H1 (cell line): ENCODE results near the gene EGR2. TPM values are rescaled to one million over a fixed set of nuclear protein-coding genes. Genes with fewer than 3 reads are reported as not detected.

Experiments used
- GTF2F1 ChIP-seq: IDR thresholded peaks from 2 replicates; pipeline ENCODE4 v1.6.1; 2012; ENCODE audit warnings: low read depth, low read length, improper control_type of control experiment, borderline replicate concordance
- JUN ChIP-seq: IDR thresholded peaks from 2 replicates; pipeline ENCODE4 v1.6.1; 2011; ENCODE audit warnings: low read depth, mild to moderate bottlenecking, improper control_type of control experiment, low read length
- NRF1 ChIP-seq: IDR thresholded peaks from 2 replicates; pipeline ENCODE4 v1.6.1; 2011; ENCODE audit warnings: mild to moderate bottlenecking, low read depth, low read length, improper control_type of control experiment
- YY1 ChIP-seq: IDR thresholded peaks from 2 replicates; pipeline ENCODE4 v1.6.1; 2011; ENCODE audit warnings: low read depth, mild to moderate bottlenecking, low read length
- polyA plus RNA-seq, 7 experiments: library from polyadenylated mRNA; depleted of rRNA in 3 of 7; stranded (reverse) in 5 of 7; unstranded in 2 of 7; fragments of >200 nt in 5 of 7; fragments of 200-250 nt in 2 of 7; gene quantifications; 1 replicate in 5 of 7; 2 replicates in 1 of 7; 4 replicates in 1 of 7; pipeline versions ENCODE4 v1.2.1 to v1.2.3, GENCODE V29; 2011 to 2013; ENCODE audit warnings: missing spikeins in 2 of 7, mixed read lengths in 2 of 7
- total RNA-seq: library from RNA; stranded (reverse); fragmentation: NEBNext Ultra II Directional; extraction: Animal tissue kit (Norgen Biotek cat#: 25700); gene quantifications from 2 replicates; pipeline ENCODE4 v1.2.1, GENCODE V29; 2021
- TF ChIP-seq, protein P1 (sequence below): fragments of 300-600 bp; sonication (generic); IDR thresholded peaks from 2 replicates; pipeline ENCODE4 v1.7.1; 2012; ENCODE audit warnings: low read length, moderate library complexity, mild to moderate bottlenecking, inconsistent platforms; ENCODE audit not compliant: insufficient replicate concordance
- TF ChIP-seq, protein P2 (sequence below), 3 experiments: IDR thresholded peaks; 1 replicate in 2 of 3; 2 replicates in 1 of 3; pipeline versions ENCODE4 v1.5.1 to v1.6.1; 2011; ENCODE audit warnings: low read length in 3 of 3, mild to moderate bottlenecking in 3 of 3, inconsistent platforms in 2 of 3, low read depth in 1 of 3, moderate library complexity in 1 of 3; ENCODE audit not compliant: insufficient read depth in 1 of 3; ENCODE audit errors: control extremely low read depth in 1 of 3

The EGR2 gene
- total and polyA plus RNA-seq, 2 of the 8 experiments (the other 6 are each of a cell fraction or from before 2014, with no cell fraction given): 1.3 to 2.1 TPM

DNA sequence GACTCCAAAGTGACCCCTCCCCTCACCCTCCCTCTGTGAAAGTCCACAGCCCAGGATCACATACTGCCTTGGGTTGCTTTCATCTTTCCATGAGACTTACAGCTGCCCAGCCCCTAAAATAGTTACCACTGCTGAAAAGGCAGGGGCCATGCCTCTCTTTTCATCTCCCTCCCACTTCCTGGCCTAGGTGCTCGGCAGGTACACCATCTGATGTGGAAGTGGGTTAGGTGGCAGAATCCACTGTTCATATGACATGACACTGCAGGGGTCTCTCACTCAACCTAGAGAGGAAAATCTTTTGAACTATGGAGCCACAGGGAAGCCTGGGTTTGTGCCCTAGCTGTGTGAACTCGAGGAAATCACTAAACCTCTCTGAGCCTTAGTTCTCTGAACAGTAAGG, 50.4 kb downstream of the EGR2 start (continued):
- TF ChIP-seq, protein P1, sequence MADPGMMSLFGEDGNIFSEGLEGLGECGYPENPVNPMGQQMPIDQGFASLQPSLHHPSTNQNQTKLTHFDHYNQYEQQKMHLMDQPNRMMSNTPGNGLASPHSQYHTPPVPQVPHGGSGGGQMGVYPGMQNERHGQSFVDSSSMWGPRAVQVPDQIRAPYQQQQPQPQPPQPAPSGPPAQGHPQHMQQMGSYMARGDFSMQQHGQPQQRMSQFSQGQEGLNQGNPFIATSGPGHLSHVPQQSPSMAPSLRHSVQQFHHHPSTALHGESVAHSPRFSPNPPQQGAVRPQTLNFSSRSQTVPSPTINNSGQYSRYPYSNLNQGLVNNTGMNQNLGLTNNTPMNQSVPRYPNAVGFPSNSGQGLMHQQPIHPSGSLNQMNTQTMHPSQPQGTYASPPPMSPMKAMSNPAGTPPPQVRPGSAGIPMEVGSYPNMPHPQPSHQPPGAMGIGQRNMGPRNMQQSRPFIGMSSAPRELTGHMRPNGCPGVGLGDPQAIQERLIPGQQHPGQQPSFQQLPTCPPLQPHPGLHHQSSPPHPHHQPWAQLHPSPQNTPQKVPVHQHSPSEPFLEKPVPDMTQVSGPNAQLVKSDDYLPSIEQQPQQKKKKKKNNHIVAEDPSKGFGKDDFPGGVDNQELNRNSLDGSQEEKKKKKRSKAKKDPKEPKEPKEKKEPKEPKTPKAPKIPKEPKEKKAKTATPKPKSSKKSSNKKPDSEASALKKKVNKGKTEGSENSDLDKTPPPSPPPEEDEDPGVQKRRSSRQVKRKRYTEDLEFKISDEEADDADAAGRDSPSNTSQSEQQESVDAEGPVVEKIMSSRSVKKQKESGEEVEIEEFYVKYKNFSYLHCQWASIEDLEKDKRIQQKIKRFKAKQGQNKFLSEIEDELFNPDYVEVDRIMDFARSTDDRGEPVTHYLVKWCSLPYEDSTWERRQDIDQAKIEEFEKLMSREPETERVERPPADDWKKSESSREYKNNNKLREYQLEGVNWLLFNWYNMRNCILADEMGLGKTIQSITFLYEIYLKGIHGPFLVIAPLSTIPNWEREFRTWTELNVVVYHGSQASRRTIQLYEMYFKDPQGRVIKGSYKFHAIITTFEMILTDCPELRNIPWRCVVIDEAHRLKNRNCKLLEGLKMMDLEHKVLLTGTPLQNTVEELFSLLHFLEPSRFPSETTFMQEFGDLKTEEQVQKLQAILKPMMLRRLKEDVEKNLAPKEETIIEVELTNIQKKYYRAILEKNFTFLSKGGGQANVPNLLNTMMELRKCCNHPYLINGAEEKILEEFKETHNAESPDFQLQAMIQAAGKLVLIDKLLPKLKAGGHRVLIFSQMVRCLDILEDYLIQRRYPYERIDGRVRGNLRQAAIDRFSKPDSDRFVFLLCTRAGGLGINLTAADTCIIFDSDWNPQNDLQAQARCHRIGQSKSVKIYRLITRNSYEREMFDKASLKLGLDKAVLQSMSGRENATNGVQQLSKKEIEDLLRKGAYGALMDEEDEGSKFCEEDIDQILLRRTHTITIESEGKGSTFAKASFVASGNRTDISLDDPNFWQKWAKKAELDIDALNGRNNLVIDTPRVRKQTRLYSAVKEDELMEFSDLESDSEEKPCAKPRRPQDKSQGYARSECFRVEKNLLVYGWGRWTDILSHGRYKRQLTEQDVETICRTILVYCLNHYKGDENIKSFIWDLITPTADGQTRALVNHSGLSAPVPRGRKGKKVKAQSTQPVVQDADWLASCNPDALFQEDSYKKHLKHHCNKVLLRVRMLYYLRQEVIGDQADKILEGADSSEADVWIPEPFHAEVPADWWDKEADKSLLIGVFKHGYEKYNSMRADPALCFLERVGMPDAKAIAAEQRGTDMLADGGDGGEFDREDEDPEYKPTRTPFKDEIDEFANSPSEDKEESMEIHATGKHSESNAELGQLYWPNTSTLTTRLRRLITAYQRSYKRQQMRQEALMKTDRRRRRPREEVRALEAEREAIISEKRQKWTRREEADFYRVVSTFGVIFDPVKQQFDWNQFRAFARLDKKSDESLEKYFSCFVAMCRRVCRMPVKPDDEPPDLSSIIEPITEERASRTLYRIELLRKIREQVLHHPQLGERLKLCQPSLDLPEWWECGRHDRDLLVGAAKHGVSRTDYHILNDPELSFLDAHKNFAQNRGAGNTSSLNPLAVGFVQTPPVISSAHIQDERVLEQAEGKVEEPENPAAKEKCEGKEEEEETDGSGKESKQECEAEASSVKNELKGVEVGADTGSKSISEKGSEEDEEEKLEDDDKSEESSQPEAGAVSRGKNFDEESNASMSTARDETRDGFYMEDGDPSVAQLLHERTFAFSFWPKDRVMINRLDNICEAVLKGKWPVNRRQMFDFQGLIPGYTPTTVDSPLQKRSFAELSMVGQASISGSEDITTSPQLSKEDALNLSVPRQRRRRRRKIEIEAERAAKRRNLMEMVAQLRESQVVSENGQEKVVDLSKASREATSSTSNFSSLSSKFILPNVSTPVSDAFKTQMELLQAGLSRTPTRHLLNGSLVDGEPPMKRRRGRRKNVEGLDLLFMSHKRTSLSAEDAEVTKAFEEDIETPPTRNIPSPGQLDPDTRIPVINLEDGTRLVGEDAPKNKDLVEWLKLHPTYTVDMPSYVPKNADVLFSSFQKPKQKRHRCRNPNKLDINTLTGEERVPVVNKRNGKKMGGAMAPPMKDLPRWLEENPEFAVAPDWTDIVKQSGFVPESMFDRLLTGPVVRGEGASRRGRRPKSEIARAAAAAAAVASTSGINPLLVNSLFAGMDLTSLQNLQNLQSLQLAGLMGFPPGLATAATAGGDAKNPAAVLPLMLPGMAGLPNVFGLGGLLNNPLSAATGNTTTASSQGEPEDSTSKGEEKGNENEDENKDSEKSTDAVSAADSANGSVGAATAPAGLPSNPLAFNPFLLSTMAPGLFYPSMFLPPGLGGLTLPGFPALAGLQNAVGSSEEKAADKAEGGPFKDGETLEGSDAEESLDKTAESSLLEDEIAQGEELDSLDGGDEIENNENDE: no peak
- TF ChIP-seq YY1 (no peak), JUN (no peak), GTF2F1 (no peak), NRF1 (no peak)
- TF ChIP-seq, protein P2, sequence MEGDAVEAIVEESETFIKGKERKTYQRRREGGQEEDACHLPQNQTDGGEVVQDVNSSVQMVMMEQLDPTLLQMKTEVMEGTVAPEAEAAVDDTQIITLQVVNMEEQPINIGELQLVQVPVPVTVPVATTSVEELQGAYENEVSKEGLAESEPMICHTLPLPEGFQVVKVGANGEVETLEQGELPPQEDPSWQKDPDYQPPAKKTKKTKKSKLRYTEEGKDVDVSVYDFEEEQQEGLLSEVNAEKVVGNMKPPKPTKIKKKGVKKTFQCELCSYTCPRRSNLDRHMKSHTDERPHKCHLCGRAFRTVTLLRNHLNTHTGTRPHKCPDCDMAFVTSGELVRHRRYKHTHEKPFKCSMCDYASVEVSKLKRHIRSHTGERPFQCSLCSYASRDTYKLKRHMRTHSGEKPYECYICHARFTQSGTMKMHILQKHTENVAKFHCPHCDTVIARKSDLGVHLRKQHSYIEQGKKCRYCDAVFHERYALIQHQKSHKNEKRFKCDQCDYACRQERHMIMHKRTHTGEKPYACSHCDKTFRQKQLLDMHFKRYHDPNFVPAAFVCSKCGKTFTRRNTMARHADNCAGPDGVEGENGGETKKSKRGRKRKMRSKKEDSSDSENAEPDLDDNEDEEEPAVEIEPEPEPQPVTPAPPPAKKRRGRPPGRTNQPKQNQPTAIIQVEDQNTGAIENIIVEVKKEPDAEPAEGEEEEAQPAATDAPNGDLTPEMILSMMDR (IDR thresholded peaks at IDR 0.05; ENCODE audit: control extremely low read depth in 1 of 3, insufficient read depth in 1 of 3, low read depth in 1 of 3, low read length in 3 of 3): no peak
- TF ChIP-seq, all 59 proteins: peak for 0
